IMR-90 (cell line): ENCODE measurements around the gene PIGU.

Experiments used
- CTCF ChIP-seq: conservative IDR thresholded peaks from 2 replicates; pipeline ENCODE4 v1.5.1; 2012; ENCODE audit warnings: mild to moderate bottlenecking, low read depth, low read length, improper control_type of control experiment
- FOS ChIP-seq: fragments of 150-350 bp; IDR thresholded peaks from 2 replicates; pipeline ENCODE4 v1.6.1; 2016; ENCODE audit warnings: low read depth, low read length
- MAFK ChIP-seq: IDR thresholded peaks from 2 replicates; pipeline ENCODE4 v1.6.1; 2012; ENCODE audit warnings: low read depth, low read length, improper control_type of control experiment
- MAZ ChIP-seq: IDR thresholded peaks from 2 replicates; pipeline ENCODE4 v1.6.1; 2012; ENCODE audit warnings: low read depth, mild to moderate bottlenecking, low read length, improper control_type of control experiment, moderate library complexity, borderline replicate concordance
- POLR2A ChIP-seq: IDR thresholded peaks from 2 replicates; pipeline ENCODE4 v1.6.1; 2012; ENCODE audit warnings: mild to moderate bottlenecking, low read depth, low read length
- USF2 ChIP-seq: fragments of 150-350 bp; IDR thresholded peaks from 2 replicates; pipeline ENCODE4 v1.6.1; 2017; ENCODE audit warnings: mild to moderate bottlenecking, antibody characterized with exemption, low read length, low read depth

- TF ChIP-seq CTCF, result no peak
- TF ChIP-seq FOS, result no peak
- TF ChIP-seq MAZ, result no peak
- TF ChIP-seq POLR2A, result no peak
- TF ChIP-seq MAFK, result no peak
- TF ChIP-seq USF2, result no peak
These were observed 71.7 kb downstream of the PIGU start for GRCh38 chr20:34604980-34605788.
